HG03159 (cell line): Measurements from ENCODE around the gene PRKD1.

ENCODE experiments used
- ATAC-seq: cut with Tn5 transposase; IDR thresholded peaks from one replicate; pipeline ENCODE4 v1.9.1; 2021; ENCODE audit warnings: mild to moderate bottlenecking, moderate library complexity; ENCODE audit not compliant: unreplicated experiment

PRKD1 gene

GRCh38 chr14:29627137-29627536, 300.5 kb downstream of the PRKD1 start:
- ATAC-seq: no peak

- no peak for ATAC-seq
Observed at GRCh38 chr14:29618323-29619067, 309.2 kb downstream of the PRKD1 start.

GRCh38 chr14:29616922-29617321, 310.7 kb downstream of the PRKD1 start:
- ATAC-seq: no peak

GRCh38 chr14:29608861-29609260, 318.8 kb downstream of the PRKD1 start:
- no peak for ATAC-seq

GRCh38 chr14:29607169-29607568, 320.5 kb downstream of the PRKD1 start:
- no peak for ATAC-seq

GRCh38 chr14:29603696-29604095, 324.0 kb downstream of the PRKD1 start:
- no peak for ATAC-seq

- ATAC-seq: no peak
Observed at GRCh38 chr14:29601616-29602015, 326.0 kb downstream of the PRKD1 start.

- ATAC-seq: no peak
Observed at GRCh38 chr14:29587761-29588470, 339.7 kb downstream of the PRKD1 start.

GRCh38 chr14:29587046-29587445, 340.6 kb downstream of the PRKD1 start:
- no peak for ATAC-seq

- ATAC-seq: no peak
Observed at GRCh38 chr14:29584992-29585391, 342.7 kb downstream of the PRKD1 start.

GRCh38 chr14:29580763-29581162, 346.9 kb downstream of the PRKD1 start:
- ATAC-seq: no peak

- ATAC-seq: no peak
Observed at GRCh38 chr14:29579838-29580237, 347.8 kb downstream of the PRKD1 start.

GRCh38 chr14:29576927-29577326, 350.7 kb downstream of the PRKD1 start:
- ATAC-seq: no peak

- no peak for ATAC-seq
Observed at GRCh38 chr14:29569194-29569593, 358.5 kb downstream of the PRKD1 start.

- no peak for ATAC-seq
Observed at GRCh38 chr14:29566194-29566593, 361.5 kb downstream of the PRKD1 start.

- ATAC-seq: no peak
Observed at GRCh38 chr14:29558516-29558915, 369.1 kb downstream of the PRKD1 start.

GRCh38 chr14:29554335-29554734, 373.3 kb downstream of the PRKD1 start:
- ATAC-seq: no peak

GRCh38 chr14:29553427-29553826, 374.2 kb downstream of the PRKD1 start:
- ATAC-seq: no peak

- ATAC-seq: peak; percentile 68
Observed at GRCh38 chr14:29548948-29549370, 378.7 kb downstream of the PRKD1 start.

- no peak for ATAC-seq
Observed at GRCh38 chr14:29545714-29546113, 381.9 kb downstream of the PRKD1 start.

- ATAC-seq: no peak
Observed at GRCh38 chr14:29536886-29537511, 390.6 kb downstream of the PRKD1 start.

- ATAC-seq: no peak
Observed at GRCh38 chr14:29529418-29529817, 398.2 kb downstream of the PRKD1 start.
